Glutamatergic neuron (in vitro differentiated cells): Measurements from ENCODE around the gene WDR62. TPM values are rescaled to one million over a fixed set of nuclear protein-coding genes. Genes with fewer than 3 reads are reported as not detected.

Experiments
- DNase-seq: peaks from one replicate; pipeline ENCODE4 v3.0.0; 2022
- H3K27ac Mint-ChIP-seq: one replicate; pipeline ENCODE4 v1.8.0; 2020; ENCODE audit warnings: mild to moderate bottlenecking, mixed read lengths, inconsistent platforms; ENCODE audit not compliant: unreplicated experiment
- H3K27me3 Mint-ChIP-seq: one replicate; pipeline ENCODE4 v1.8.0; 2020; ENCODE audit warnings: mild to moderate bottlenecking, moderate library complexity, mixed read lengths, inconsistent platforms; ENCODE audit not compliant: unreplicated experiment
- H3K36me3 Mint-ChIP-seq: one replicate; pipeline ENCODE4 v1.8.0; 2020; ENCODE audit warnings: mild to moderate bottlenecking, mixed read lengths, inconsistent platforms; ENCODE audit not compliant: unreplicated experiment
- H3K4me1 Mint-ChIP-seq: one replicate; pipeline ENCODE4 v1.8.0; 2020; ENCODE audit warnings: mild to moderate bottlenecking, low read depth, mixed read lengths, inconsistent platforms; ENCODE audit not compliant: unreplicated experiment
- H3K4me3 Mint-ChIP-seq: one replicate; pipeline ENCODE4 v1.8.0; 2020; ENCODE audit warnings: mild to moderate bottlenecking, mixed read lengths, inconsistent platforms; ENCODE audit not compliant: unreplicated experiment
- H3K9me3 Mint-ChIP-seq: one replicate; pipeline ENCODE4 v1.8.0; 2020; ENCODE audit warnings: mild to moderate bottlenecking, moderate library complexity, mixed read lengths, inconsistent platforms; ENCODE audit not compliant: unreplicated experiment
- CTCF ChIP-seq: fragments of 200-600 bp; sonication (generic); IDR thresholded peaks from one replicate; pipeline ENCODE4 v1.5.0; 2021; ENCODE audit not compliant: partially characterized antibody, unreplicated experiment
- total RNA-seq: library from RNA; stranded (reverse); fragmentation: NEBNext Ultra II Directional; extraction: Animal tissue kit (Norgen Biotek cat#: 25700); gene quantifications from one replicate; pipeline ENCODE4 v1.2.1, GENCODE V29; 2021; ENCODE audit not compliant: unreplicated experiment

The WDR62 gene
- total RNA-seq, 1 donor from 2014 or later: 5.5 TPM

GRCh38 chr19:36151144-36152018 lies 96.7 kb downstream of the WDR62 start:
- H3K27ac Mint-ChIP-seq: peak overlapping the region; percentile 66
- no peak for TF ChIP-seq CTCF
- peaks cover 5% of the 10 kb centered on the region for H3K9me3 Mint-ChIP-seq
- peaks cover 3% of the 10 kb centered on the region for H3K4me1 Mint-ChIP-seq
- peaks cover 5% of the 10 kb centered on the region for H3K36me3 Mint-ChIP-seq
- peaks cover 5% of the 10 kb centered on the region for H3K27me3 Mint-ChIP-seq
- peak; percentile 66 for DNase-seq
- H3K4me3 Mint-ChIP-seq: peak overlapping the region; percentile 84

- peak overlapping the region; percentile 82 for H3K4me3 Mint-ChIP-seq
- peaks cover 3% of the 10 kb centered on the region for H3K27me3 Mint-ChIP-seq
- DNase-seq: peak; percentile 34
- no peak for TF ChIP-seq CTCF
- H3K27ac Mint-ChIP-seq: peak overlapping the region; percentile 66
- H3K9me3 Mint-ChIP-seq: peaks cover 5% of the 10 kb centered on the region
- H3K36me3 Mint-ChIP-seq: peaks cover 5% of the 10 kb centered on the region
- H3K4me1 Mint-ChIP-seq: peaks cover 3% of the 10 kb centered on the region
These were observed 97.3 kb downstream of the WDR62 start for GRCh38 chr19:36152019-36152351.

- H3K4me1 Mint-ChIP-seq: peaks cover 3% of the 10 kb centered on the region
- no peak for TF ChIP-seq CTCF
- H3K36me3 Mint-ChIP-seq: peaks cover 5% of the 10 kb centered on the region
- peaks cover 3% of the 10 kb centered on the region for H3K27me3 Mint-ChIP-seq
- H3K4me3 Mint-ChIP-seq: peak within 1 kb of the TSS; percentile 84
- peaks cover 5% of the 10 kb centered on the region for H3K9me3 Mint-ChIP-seq
- DNase-seq: peak; percentile 77
- peak within 1 kb of the TSS; percentile 66 for H3K27ac Mint-ChIP-seq
These were observed 97.8 kb downstream of the WDR62 start, which contains the start of gene COX7A1 for GRCh38 chr19:36152352-36153091. Gene COX7A1 (minus strand): TSS chr19:36152447. CDS start chr19:36152407, 40 bp downstream.

GRCh38 chr19:36153126-36153525 lies 98.4 kb downstream of the WDR62 start:
- no peak overlapping the region for H3K27ac Mint-ChIP-seq
- peak overlapping the region; percentile 79 for H3K4me3 Mint-ChIP-seq
- H3K27me3 Mint-ChIP-seq: peaks cover 3% of the 10 kb centered on the region
- peaks cover 3% of the 10 kb centered on the region for H3K9me3 Mint-ChIP-seq
- TF ChIP-seq CTCF: no peak
- H3K36me3 Mint-ChIP-seq: peaks cover 5% of the 10 kb centered on the region
- DNase-seq: no peak
- peaks cover 3% of the 10 kb centered on the region for H3K4me1 Mint-ChIP-seq

Other genes starting within 250 kb of the WDR62 start
- gene PRODH2, start 242.1 kb upstream of the WDR62 start, total RNA-seq: 0.64 TPM
- 4.7 TPM for gene NPHS1, start 202.4 kb upstream of the WDR62 start, total RNA-seq
- gene KIRREL2, start 198.0 kb upstream of the WDR62 start, total RNA-seq: 47.1 TPM
- gene APLP1, start 186.3 kb upstream of the WDR62 start, total RNA-seq: 618 TPM
- 7.6 TPM for gene NFKBID, start 154.4 kb upstream of the WDR62 start, total RNA-seq
- not detected for gene HCST, start 152.4 kb upstream of the WDR62 start, total RNA-seq
- not detected for gene TYROBP, start 146.6 kb upstream of the WDR62 start, total RNA-seq
- gene LRFN3, start 118.5 kb upstream of the WDR62 start, total RNA-seq: 40.6 TPM
- 17.7 TPM for gene SDHAF1, start 59.7 kb upstream of the WDR62 start, total RNA-seq
- gene SYNE4, start 46.1 kb upstream of the WDR62 start, total RNA-seq: 2.0 TPM
- gene ALKBH6, start 40.7 kb upstream of the WDR62 start, total RNA-seq: 29.5 TPM
- 146 TPM for gene CLIP3, start 22.0 kb upstream of the WDR62 start, total RNA-seq
- gene THAP8, start 612 bp upstream of the WDR62 start, total RNA-seq: 10.1 TPM
- gene OVOL3, start 56.2 kb downstream of the WDR62 start, total RNA-seq: not detected
- 79.2 TPM for gene POLR2I, start 60.0 kb downstream of the WDR62 start, total RNA-seq
- gene TBCB, start 60.6 kb downstream of the WDR62 start, total RNA-seq: 337 TPM
- gene CAPNS1, start 85.2 kb downstream of the WDR62 start, total RNA-seq: 478 TPM
- gene COX7A1, start 97.5 kb downstream of the WDR62 start, total RNA-seq: 62.3 TPM
- 5.6 TPM for gene ZNF565, start 159.8 kb downstream of the WDR62 start, total RNA-seq
- gene ZNF146, start 160.2 kb downstream of the WDR62 start, total RNA-seq: 59.6 TPM